ENCODE data around the gene FRMPD1. TPM values are rescaled to one million over a fixed set of nuclear protein-coding genes. Genes with fewer than 3 reads are reported as not detected.

The FRMPD1 gene
- total and polyA plus RNA-seq, 4 donors, result 0.06 to 0.25 (median 0.06) TPM; not detected in 1

GRCh38 chr9:37796232-37796631, 145.5 kb downstream of the FRMPD1 start:
- DNase-seq, result no peak
- no peak for TF ChIP-seq CTCF (IDR thresholded peaks at IDR 0.05; ENCODE audit: control extremely low read depth, extremely low read depth)

More at GRCh38 chr9:37796232-37796631, 145.5 kb downstream of the FRMPD1 start:
- ATAC-seq (ENCODE audit: insufficient read depth, low FRiP score), result no peak
- no peak overlapping the region for H3K9ac ChIP-seq (ENCODE audit: insufficient read depth in 1 of 2, low read length in 2 of 2)
- H3K9me3 ChIP-seq (ENCODE audit: control insufficient read depth in 4 of 4, insufficient read depth in 3 of 4, low read length in 3 of 4), result no peaks in the 10 kb centered on the region
- WGBS, 2 donors, result 37 to 63% methylated on average over 2 of the region's 2 CpGs
- no peak overlapping the region for H3K4me3 ChIP-seq
- H3K4me1 ChIP-seq (ENCODE audit: control insufficient read depth in 5 of 5, insufficient read depth in 5 of 5, low read length in 5 of 5), result peaks cover 0 to 4% (median 0%) of the 10 kb centered on the region in 5 donors
- H3K27me3 ChIP-seq (ENCODE audit: control insufficient read depth in 3 of 3, insufficient read depth in 3 of 3, low read length in 2 of 3), result no peaks in the 10 kb centered on the region
- no peak overlapping the region for H3K27ac ChIP-seq (ENCODE audit: low read depth in 1 of 2, low read length in 1 of 2)
- H3K36me3 ChIP-seq (ENCODE audit: control insufficient read depth in 4 of 4, insufficient read depth in 4 of 4, low read length in 4 of 4), result peaks cover 0 to 2% (median 0%) of the 10 kb centered on the region in 4 donors

Other genes with a start within 250 kb of the FRMPD1 start
- 10 to 100 TPM; 65.4 to 81.6 TPM for gene GRHPR, start 228.3 kb upstream of the FRMPD1 start, total RNA-seq
- gene GRHPR, start 228.3 kb upstream of the FRMPD1 start, polyA plus RNA-seq, result 10 to 100 TPM; 55.5 to 98.9 TPM
- 10 to 100 TPM in 1 of 2 donors, 1 to 10 TPM in 1; 9.6 to 21.9 TPM for gene ZBTB5, start 185.5 kb upstream of the FRMPD1 start, total RNA-seq
- gene ZBTB5, start 185.5 kb upstream of the FRMPD1 start, polyA plus RNA-seq, result 1 to 10 TPM; 3.2 to 6.9 TPM
- gene POLR1E, start 165.0 kb upstream of the FRMPD1 start, total RNA-seq, result 10 to 100 TPM; 18.0 to 19.9 TPM
- gene POLR1E, start 165.0 kb upstream of the FRMPD1 start, polyA plus RNA-seq, result 10 to 100 TPM; 14.1 to 18.3 TPM
- 1 to 10 TPM; 3.9 to 6.3 TPM for gene FBXO10, start 74.6 kb upstream of the FRMPD1 start, total RNA-seq
- gene FBXO10, start 74.6 kb upstream of the FRMPD1 start, polyA plus RNA-seq, result 1 to 10 TPM; 2.6 to 4.0 TPM
- 10 to 100 TPM; 66.7 to 76.5 TPM for gene TOMM5, start 58.4 kb upstream of the FRMPD1 start, total RNA-seq
- 100 to 1,000 TPM; 103 to 132 TPM for gene TOMM5, start 58.4 kb upstream of the FRMPD1 start, polyA plus RNA-seq
- 1 to 10 TPM; 6.1 to 7.6 TPM for gene TRMT10B, start 102.9 kb downstream of the FRMPD1 start, total RNA-seq
- 1 to 10 TPM; 5.0 to 5.2 TPM for gene TRMT10B, start 102.9 kb downstream of the FRMPD1 start, polyA plus RNA-seq
- 10 to 100 TPM; 35.3 to 60.8 TPM for gene EXOSC3, start 134.1 kb downstream of the FRMPD1 start, total RNA-seq
- 10 to 100 TPM; 23.3 to 38.8 TPM for gene EXOSC3, start 134.1 kb downstream of the FRMPD1 start, polyA plus RNA-seq
- 10 to 100 TPM; 19.4 to 35.5 TPM for gene DCAF10, start 149.8 kb downstream of the FRMPD1 start, total RNA-seq
- 1 to 10 TPM; 5.8 to 8.3 TPM for gene DCAF10, start 149.8 kb downstream of the FRMPD1 start, polyA plus RNA-seq